GM12891 (cell line): ENCODE data around the gene SLAIN2.

Experiments used
- DNase-seq: peaks from one replicate; pipeline ENCODE4 v3.0.0; 2011; ENCODE audit warnings: low spot score; ENCODE audit not compliant: insufficient read length
- FAIRE-seq: peaks from 2 replicates; lab custom pipeline; 2011; peaks lifted over from hg19 to GRCh38; lab: Jason Lieb, UNC
- PAX5 ChIP-seq: IDR thresholded peaks from 2 replicates; pipeline ENCODE4 v1.6.1; 2011; ENCODE audit warnings: low read length, moderate library complexity, mild to moderate bottlenecking; ENCODE audit not compliant: insufficient read depth, severe bottlenecking
- POLR2A ChIP-seq: IDR thresholded peaks from 2 replicates; pipeline ENCODE4 v1.6.1; 2011; ENCODE audit warnings: low read depth, low read length, control low read depth
- POLR2AphosphoS5 ChIP-seq: IDR thresholded peaks from 2 replicates; pipeline ENCODE4 v1.6.1; 2011; ENCODE audit warnings: low read depth, low read length, control low read depth
- POU2F2 ChIP-seq: IDR thresholded peaks from 2 replicates; pipeline ENCODE4 v1.6.1; 2011; ENCODE audit warnings: low read depth, mild to moderate bottlenecking, control low read depth, low read length, moderate library complexity
- SPI1 ChIP-seq: IDR thresholded peaks from 2 replicates; pipeline ENCODE4 v1.6.1; 2011; ENCODE audit warnings: low read depth, low read length, control low read depth
- TAF1 ChIP-seq: IDR thresholded peaks from 2 replicates; pipeline ENCODE4 v1.6.1; 2011; ENCODE audit warnings: low read depth, low read length, control low read depth

Gene SLAIN2

GRCh38 chr4:48475770-48476169, 134.4 kb downstream of the SLAIN2 start:
- TF ChIP-seq POU2F2: no peak
- TF ChIP-seq POLR2AphosphoS5: no peak
- TF ChIP-seq POLR2A: no peak
- no peak for TF ChIP-seq PAX5
- TF ChIP-seq SPI1: no peak
- no peak for TF ChIP-seq TAF1
- DNase-seq: no peak
- peak; percentile 16 for FAIRE-seq
